ENCODE data around the gene DHRS13.
A peak's percentile ranks its signal among the peaks of the same experiment; 100 is the strongest.
"Not testable (repeated sequence)": the region's sequence is repeated elsewhere in the genome, so short reads cannot be mapped to it uniquely, and the experiment has no call there.

- peak in 2 of 5 experiments; percentile 14 to 39 for TF ChIP-seq CTCF (IDR thresholded peaks at IDR 0.05 in 4 of 5, conservative IDR thresholded peaks at IDR 0.05 in 1 of 5)
- TF ChIP-seq POLR2A (IDR thresholded peaks at IDR 0.05) = not testable (repeated sequence)
These were observed 54.2 kb downstream of the DHRS13 start for GRCh38 chr17:28848667-28849066.
